HepG2 (cell line): ENCODE results near the gene CPVL. TPM values are rescaled to one million over a fixed set of nuclear protein-coding genes. Genes with fewer than 3 reads are reported as not detected.

Experiments
- CSRNP2 ChIP-seq: sonication (generic); formaldehyde crosslinking; conservative IDR thresholded peaks from 2 replicates; pipeline ENCODE4 v1.8.0; 2022; ENCODE audit warnings: low read depth, missing genetic modification reagents
- FOXM1 ChIP-seq: sonication (generic); formaldehyde crosslinking; IDR thresholded peaks from 2 replicates; pipeline ENCODE4 v1.5.0; 2020; ENCODE audit warnings: missing genetic modification reagents
- FOXO1 ChIP-seq: sonication (generic); formaldehyde crosslinking; IDR thresholded peaks from 2 replicates; pipeline ENCODE4 v1.4.0; 2020; ENCODE audit warnings: missing genetic modification reagents
- KIAA2018 ChIP-seq: sonication (generic); formaldehyde crosslinking; IDR thresholded peaks from 2 replicates; pipeline ENCODE4 v1.5.0; 2020; ENCODE audit warnings: mild to moderate bottlenecking, missing genetic modification reagents, borderline replicate concordance
- MAFF ChIP-seq: IDR thresholded peaks from 2 replicates; pipeline ENCODE4 v1.6.1; 2011; ENCODE audit warnings: low read depth, low read length, improper control_type of control experiment
- MLXIP ChIP-seq: sonication (generic); formaldehyde crosslinking; IDR thresholded peaks from 2 replicates; pipeline ENCODE4 v1.9.0; 2021; ENCODE audit warnings: missing genetic modification reagents, borderline replicate concordance
- NR1H2 ChIP-seq: sonication (generic); formaldehyde crosslinking; IDR thresholded peaks from 2 replicates; pipeline ENCODE4 v1.8.1; 2022; ENCODE audit warnings: low read depth, missing genetic modification reagents, borderline replicate concordance
- PHF8 ChIP-seq: sonication (generic); formaldehyde crosslinking; IDR thresholded peaks from 2 replicates; pipeline ENCODE4 v1.5.0; 2020; ENCODE audit warnings: missing genetic modification reagents
- SPEN ChIP-seq: sonication (generic); formaldehyde crosslinking; IDR thresholded peaks from 2 replicates; pipeline ENCODE4 v1.5.1; 2020; ENCODE audit warnings: low read depth, mild to moderate bottlenecking, missing genetic modification reagents
- ZBTB39 ChIP-seq: sonication (generic); formaldehyde crosslinking; IDR thresholded peaks from 2 replicates; pipeline ENCODE4 v1.5.0; 2020; ENCODE audit warnings: missing genetic modification reagents
- ZMYM2 ChIP-seq: sonication (generic); formaldehyde crosslinking; IDR thresholded peaks from 2 replicates; pipeline ENCODE4 v1.8.0; 2022; ENCODE audit warnings: mild to moderate bottlenecking, missing genetic modification reagents
- ZNF160 ChIP-seq: sonication (generic); formaldehyde crosslinking; IDR thresholded peaks from 2 replicates; pipeline ENCODE4 v1.8.0; 2022; ENCODE audit warnings: mild to moderate bottlenecking, inconsistent platforms, missing genetic modification reagents
- polyA plus RNA-seq, 8 experiments: library from polyadenylated mRNA; depleted of rRNA in 3 of 8; stranded (reverse) in 7 of 8; unstranded in 1 of 8; fragments of >200 nt; fragmentation: Illumina TruSeq in 4 of 8; extraction: Trizol in 4 of 8; gene quantifications; 2 replicates each; pipeline versions ENCODE4 v1.2.1 to v1.2.3, GENCODE V29; 2011 to 2016; ENCODE audit warnings: low read depth in 4 of 8, missing spikeins in 1 of 8, mixed read lengths in 1 of 8; ENCODE audit not compliant: insufficient read depth in 1 of 8
- total RNA-seq, 5 experiments: library from RNA; depleted of rRNA; stranded (reverse); fragments of >200 nt; fragmentation: Illumina TruSeq; extraction: Trizol; gene quantifications; 2 replicates each; pipeline ENCODE4 v1.2.3, GENCODE V29; 2016; ENCODE audit warnings: low read depth in 1 of 5

Gene CPVL
- total and polyA plus RNA-seq, 2 of the 13 experiments (the other 11 are each of a cell fraction or from before 2014, with no cell fraction given), result 59.2 to 294 TPM

DNA sequence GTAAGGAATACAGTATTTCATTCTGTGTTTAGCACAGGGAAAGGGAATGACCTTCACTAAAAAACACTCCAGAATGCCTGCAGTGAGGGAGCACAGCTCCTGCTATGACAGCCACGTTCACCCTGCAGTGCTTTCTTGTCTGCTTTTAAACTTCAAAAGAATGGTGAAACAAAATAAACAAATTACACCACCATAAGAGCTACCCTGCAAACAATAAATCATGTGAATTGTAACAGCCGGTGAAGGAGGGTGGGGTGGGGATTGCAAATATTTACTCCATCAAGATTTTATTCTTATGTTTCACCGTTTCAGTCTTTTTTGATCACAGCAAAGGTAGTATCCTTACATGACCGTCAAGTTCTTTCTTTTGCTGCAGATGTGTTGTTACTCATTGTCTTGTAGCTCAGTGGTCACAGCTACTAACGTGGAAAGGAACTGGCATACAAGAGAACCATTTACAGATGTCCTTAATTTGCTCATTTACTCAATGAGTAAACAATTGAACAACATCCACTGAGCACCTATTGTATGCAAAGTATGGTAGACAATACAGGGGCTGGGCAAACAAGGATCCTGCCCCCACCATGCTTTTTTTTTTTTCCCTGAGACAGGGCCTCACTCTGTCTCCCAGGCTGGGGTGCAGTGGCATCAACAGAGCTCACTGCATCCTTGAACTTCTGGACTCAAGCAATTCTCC is 44.2 kb upstream of the CPVL start (continued):
- TF ChIP-seq CSRNP2 (CRISPR knock-in tag), result no peak
- TF ChIP-seq KIAA2018 (CRISPR knock-in tag), result no peak
- no peak; the same call in 1 of the 2 replicates for TF ChIP-seq PHF8
- 0 out of 2 replicates have a peak, but pooled peaks have one; percentile 1 for TF ChIP-seq MAFF
- no peak for TF ChIP-seq FOXM1 (CRISPR knock-in tag)
- peak; percentile 78; the same call in 1 of the 2 replicates for TF ChIP-seq FOXO1 (CRISPR knock-in tag)
- no peak for TF ChIP-seq NR1H2 (CRISPR knock-in tag)
- no peak for TF ChIP-seq ZBTB39 (CRISPR knock-in tag)
- no peak for TF ChIP-seq ZMYM2 (CRISPR knock-in tag)
- no peak for TF ChIP-seq SPEN (CRISPR knock-in tag)
- no peak for TF ChIP-seq MLXIP
- no peak for TF ChIP-seq ZNF160 (CRISPR knock-in tag)
